Peyer's patch (tissue), 4 donors: Measurements from ENCODE around the gene DOLPP1. TPM values are rescaled to one million over a fixed set of nuclear protein-coding genes. Genes with fewer than 3 reads are reported as not detected.
A peak's percentile ranks its signal among the peaks of the same experiment; 100 is the strongest.

Experiments used
- DNase-seq, 3 donors: peaks; one replicate each; pipeline ENCODE4 v3.0.0-alpha.2; 2017 to 2019
- H3K27ac ChIP-seq, 4 donors: fragments of 200-600 bp; sonication (generic); one replicate each; pipeline ENCODE4 v1.5.1; 2016 to 2019
- H3K27me3 ChIP-seq, 2 donors: fragments of 200-600 bp; sonication (generic); one replicate each; pipeline ENCODE4 v1.5.1; 2019
- H3K36me3 ChIP-seq, 3 donors: fragments of 200-600 bp; sonication (generic); one replicate each; pipeline ENCODE4 v1.5.1; 2016 to 2019
- H3K4me1 ChIP-seq, 4 donors: fragments of 200-600 bp; sonication (generic); one replicate each; pipeline ENCODE4 v1.5.1; 2016 to 2019
- H3K4me3 ChIP-seq, 4 donors: fragments of 200-600 bp; sonication (generic); 1 replicate in 3 of 4; 2 replicates in 1 of 4; pipeline ENCODE4 v1.5.1; 2016 to 2019; ENCODE audit warnings: mild to moderate bottlenecking in 1 of 4
- H3K9me3 ChIP-seq, 4 donors: fragments of 200-600 bp; sonication (generic); one replicate each; pipeline ENCODE4 v1.5.1; 2016 to 2019; ENCODE audit warnings: mild to moderate bottlenecking in 1 of 4
- POLR2A ChIP-seq, 2 donors: fragments of 450-650 bp; IDR thresholded peaks; one replicate each; pipeline ENCODE4 v1.5.1; 2017; ENCODE audit warnings: antibody characterized with exemption in 2 of 2, mild to moderate bottlenecking in 2 of 2, moderate library complexity in 2 of 2
- total RNA-seq, 4 donors: library from RNA; depleted of rRNA; stranded (reverse); fragments of >200 nt; gene quantifications; one replicate each; pipeline ENCODE4 v1.1.0, GENCODE V29; 2016
- TF ChIP-seq, protein P1 (sequence below), 6 experiments: fragments of 450-650 bp in 4 of 6; fragments of 200-600 bp in 2 of 6; sonication (generic) in 1 of 6; IDR thresholded peaks; one replicate each; pipeline ENCODE4 v1.5.1; 2017 to 2019; ENCODE audit warnings: antibody characterized with exemption in 6 of 6, mild to moderate bottlenecking in 3 of 6, moderate library complexity in 1 of 6

DOLPP1 gene
- total RNA-seq, 4 donors from 2014 or later = 37.6 to 53.9 (median 46.1) TPM; not detected in 1

DNA sequence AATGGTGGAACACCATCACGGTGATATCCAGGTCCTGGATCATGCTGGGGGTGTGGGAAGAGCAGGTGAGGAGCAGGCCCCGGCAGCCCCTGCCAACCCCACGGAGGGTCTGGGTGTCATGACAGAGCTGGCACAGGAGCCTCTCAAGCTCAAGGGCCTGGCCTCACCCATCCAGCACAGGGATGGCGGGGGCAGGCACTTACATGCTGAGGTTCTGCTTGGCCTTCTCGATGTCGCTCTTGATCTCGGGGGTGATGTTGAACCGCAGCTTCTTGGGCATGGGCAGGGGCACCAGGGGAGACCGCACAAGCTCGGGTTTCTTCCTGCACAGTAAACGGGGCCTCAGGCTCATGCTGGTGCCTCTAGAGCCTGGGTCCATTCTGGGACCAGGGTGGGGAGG is 17.4 kb downstream of the DOLPP1 start:
- TF ChIP-seq POLR2A (IDR thresholded peaks at IDR 0.05) = no peak
- TF ChIP-seq, protein P1, sequence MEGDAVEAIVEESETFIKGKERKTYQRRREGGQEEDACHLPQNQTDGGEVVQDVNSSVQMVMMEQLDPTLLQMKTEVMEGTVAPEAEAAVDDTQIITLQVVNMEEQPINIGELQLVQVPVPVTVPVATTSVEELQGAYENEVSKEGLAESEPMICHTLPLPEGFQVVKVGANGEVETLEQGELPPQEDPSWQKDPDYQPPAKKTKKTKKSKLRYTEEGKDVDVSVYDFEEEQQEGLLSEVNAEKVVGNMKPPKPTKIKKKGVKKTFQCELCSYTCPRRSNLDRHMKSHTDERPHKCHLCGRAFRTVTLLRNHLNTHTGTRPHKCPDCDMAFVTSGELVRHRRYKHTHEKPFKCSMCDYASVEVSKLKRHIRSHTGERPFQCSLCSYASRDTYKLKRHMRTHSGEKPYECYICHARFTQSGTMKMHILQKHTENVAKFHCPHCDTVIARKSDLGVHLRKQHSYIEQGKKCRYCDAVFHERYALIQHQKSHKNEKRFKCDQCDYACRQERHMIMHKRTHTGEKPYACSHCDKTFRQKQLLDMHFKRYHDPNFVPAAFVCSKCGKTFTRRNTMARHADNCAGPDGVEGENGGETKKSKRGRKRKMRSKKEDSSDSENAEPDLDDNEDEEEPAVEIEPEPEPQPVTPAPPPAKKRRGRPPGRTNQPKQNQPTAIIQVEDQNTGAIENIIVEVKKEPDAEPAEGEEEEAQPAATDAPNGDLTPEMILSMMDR (IDR thresholded peaks at IDR 0.05) = no peak
- Histone ChIP-seq H3K36me3 (peaks cover 0 to 63% (median 0%) of the 10 kb centered on the region in 3 donors), H3K27me3 (no peaks in the 10 kb centered on the region), H3K4me3 (no peak overlapping the region), H3K27ac (no peak overlapping the region), H3K4me1 (no peaks in the 10 kb centered on the region), H3K9me3 (no peaks in the 10 kb centered on the region)
- DNase-seq = no peak

DNA sequence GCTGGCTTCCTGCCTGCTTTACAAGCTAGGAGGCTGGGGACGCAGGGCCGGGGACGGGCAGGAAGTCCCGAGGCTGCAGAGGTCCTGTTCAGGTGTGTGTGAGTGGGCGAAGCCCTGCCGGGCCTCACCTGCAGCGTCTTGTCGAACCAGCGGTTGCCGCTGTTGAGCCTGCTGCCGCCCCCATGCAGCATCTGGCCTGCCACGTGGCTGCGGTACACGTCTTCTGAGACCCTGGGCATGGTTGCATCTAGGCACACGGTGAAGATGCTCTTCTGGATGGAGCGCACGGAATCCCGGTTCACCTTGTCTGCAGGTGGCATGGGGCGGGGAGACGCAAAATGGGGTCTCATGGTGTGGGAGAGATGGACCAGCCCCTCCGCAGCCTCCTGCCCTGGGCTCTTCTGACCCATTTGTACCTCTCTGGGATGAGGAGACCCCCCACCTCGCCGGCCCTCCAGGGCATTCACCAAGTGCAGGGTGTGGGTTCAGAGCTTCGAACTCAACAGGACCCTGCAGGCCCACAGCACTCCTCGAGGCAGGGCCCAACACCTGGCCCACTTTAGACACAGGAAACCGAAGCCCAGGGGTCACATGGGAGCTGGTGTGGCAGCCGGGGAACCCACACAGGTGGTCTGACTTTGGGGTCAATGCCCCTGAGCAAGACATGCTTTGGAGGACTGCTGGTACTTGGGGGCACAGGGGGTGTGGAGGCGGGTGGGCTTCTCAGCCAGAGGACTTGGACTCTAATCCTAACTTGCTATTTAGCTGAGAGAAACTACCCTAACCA is 19.7 kb downstream of the DOLPP1 start:
- TF ChIP-seq, protein P1 (IDR thresholded peaks at IDR 0.05) = no peak
- no peak for TF ChIP-seq POLR2A (IDR thresholded peaks at IDR 0.05)
- H3K9me3 ChIP-seq = no peaks in the 10 kb centered on the region
- no peak for DNase-seq
- H3K27me3 ChIP-seq = no peaks in the 10 kb centered on the region
- H3K4me1 ChIP-seq = no peaks in the 10 kb centered on the region
- H3K36me3 ChIP-seq = peaks cover 0 to 57% (median 0%) of the 10 kb centered on the region in 3 donors
- no peak overlapping the region for H3K27ac ChIP-seq
- no peak overlapping the region for H3K4me3 ChIP-seq

DNA sequence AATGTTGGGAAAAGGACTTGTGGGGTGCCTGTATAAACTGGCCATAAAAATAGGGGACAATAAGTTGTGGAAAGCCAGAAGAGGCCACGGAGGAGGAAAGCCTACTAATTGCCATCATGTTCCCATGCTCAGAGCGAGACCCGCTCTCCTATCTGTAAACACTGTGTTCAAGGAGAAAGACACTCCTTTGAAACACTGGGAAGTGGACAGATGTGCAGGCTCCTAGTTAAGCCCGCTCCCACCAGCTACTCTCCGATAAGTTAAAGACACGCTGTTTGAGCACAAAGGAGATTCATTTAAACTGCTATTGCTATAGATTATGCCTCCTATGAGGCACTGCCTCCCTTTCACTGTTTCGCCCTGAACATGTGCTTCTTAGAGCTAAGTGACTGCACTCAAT is 20.4 kb downstream of the DOLPP1 start:
- TF ChIP-seq POLR2A (IDR thresholded peaks at IDR 0.05) = no peak
- no peaks in the 10 kb centered on the region for H3K9me3 ChIP-seq
- H3K27me3 ChIP-seq = no peaks in the 10 kb centered on the region
- H3K4me1 ChIP-seq = no peaks in the 10 kb centered on the region
- H3K4me3 ChIP-seq = no peak overlapping the region
- peaks cover 0 to 56% (median 0%) of the 10 kb centered on the region in 3 donors for H3K36me3 ChIP-seq
- DNase-seq = no peak
- H3K27ac ChIP-seq = no peak overlapping the region

DNA sequence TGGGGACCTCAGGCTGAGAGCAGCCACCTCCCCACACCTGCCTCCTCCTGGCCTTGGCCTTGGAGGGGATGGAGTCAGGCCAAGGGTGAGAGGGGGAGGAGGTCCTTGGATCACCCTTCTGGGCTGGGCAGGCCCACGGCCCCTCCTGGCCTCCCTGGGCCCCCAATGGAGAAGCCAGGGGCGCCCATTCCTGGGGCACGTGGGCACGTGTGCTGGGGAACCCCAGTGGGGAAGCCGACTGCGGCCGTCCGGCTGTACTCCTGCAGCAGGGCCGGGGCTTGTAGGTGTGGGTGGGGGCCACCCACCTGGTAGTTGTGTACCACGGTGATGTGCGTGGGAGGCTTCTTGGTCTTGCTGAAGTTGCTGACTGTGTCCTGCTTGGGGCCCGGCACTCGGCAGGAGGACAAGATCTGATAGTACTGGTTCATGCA is 21.2 kb downstream of the DOLPP1 start:
- no peaks in the 10 kb centered on the region for H3K27me3 ChIP-seq
- H3K4me1 ChIP-seq = no peaks in the 10 kb centered on the region
- H3K9me3 ChIP-seq = no peaks in the 10 kb centered on the region
- no peak overlapping the region for H3K4me3 ChIP-seq
- TF ChIP-seq POLR2A (IDR thresholded peaks at IDR 0.05) = no peak
- TF ChIP-seq, protein P1 (IDR thresholded peaks at IDR 0.05) = no peak
- DNase-seq = no peak
- H3K27ac ChIP-seq = no peak overlapping the region
- H3K36me3 ChIP-seq = peaks cover 0 to 55% (median 0%) of the 10 kb centered on the region in 3 donors

DNA sequence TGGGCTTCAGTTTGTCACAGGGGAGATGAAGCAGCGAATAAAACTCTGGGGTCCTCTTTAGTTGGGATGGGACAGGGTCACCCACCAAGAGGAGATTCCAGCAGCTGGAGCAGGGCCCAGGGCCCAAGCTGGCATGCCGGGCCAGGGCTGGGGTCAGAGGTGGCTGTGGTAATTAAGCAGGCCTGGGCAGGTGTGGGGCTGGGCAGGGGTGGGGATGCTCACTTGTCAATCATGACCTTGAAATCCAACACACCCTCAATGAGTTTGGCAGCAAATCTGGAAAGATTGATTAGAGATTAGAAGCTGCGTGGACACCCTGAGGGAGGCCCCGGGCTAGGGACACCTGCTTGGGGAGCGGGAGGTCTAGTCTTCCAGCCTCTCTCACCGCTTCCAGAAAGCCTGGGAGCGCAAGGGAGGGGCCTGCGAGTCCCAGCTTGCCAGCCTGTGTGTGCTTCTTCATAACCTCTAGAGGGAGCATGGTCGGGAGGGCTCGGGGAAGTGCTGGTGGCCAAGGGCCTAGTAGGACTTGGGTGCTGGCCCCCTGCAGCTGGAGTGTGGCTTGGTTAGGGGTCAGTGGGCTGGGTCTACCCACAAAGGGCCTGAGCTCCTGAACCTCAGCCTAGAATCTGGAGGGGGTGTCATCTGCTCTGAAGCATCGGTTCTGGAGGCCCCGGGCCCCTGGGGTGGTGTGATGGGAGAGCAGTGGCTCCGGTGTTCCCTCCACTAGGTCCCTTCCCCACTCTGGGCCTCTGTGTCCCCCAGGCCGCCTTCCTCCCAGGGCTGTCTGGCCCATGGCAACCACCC is 22.1 kb downstream of the DOLPP1 start:
- peak in 2 of 3 donors; percentile 60 to 65 for DNase-seq
- peaks cover 0 to 55% (median 0%) of the 10 kb centered on the region in 3 donors for H3K36me3 ChIP-seq
- H3K4me1 ChIP-seq = no peaks in the 10 kb centered on the region
- no peak overlapping the region for H3K27ac ChIP-seq
- no peaks in the 10 kb centered on the region for H3K27me3 ChIP-seq
- H3K9me3 ChIP-seq = no peaks in the 10 kb centered on the region
- no peak overlapping the region for H3K4me3 ChIP-seq
- TF ChIP-seq POLR2A (IDR thresholded peaks at IDR 0.05) = no peak
- TF ChIP-seq, protein P1 (IDR thresholded peaks at IDR 0.05) = peak in 4 of 6 experiments; percentile 39 to 57 (median 52)

DNA sequence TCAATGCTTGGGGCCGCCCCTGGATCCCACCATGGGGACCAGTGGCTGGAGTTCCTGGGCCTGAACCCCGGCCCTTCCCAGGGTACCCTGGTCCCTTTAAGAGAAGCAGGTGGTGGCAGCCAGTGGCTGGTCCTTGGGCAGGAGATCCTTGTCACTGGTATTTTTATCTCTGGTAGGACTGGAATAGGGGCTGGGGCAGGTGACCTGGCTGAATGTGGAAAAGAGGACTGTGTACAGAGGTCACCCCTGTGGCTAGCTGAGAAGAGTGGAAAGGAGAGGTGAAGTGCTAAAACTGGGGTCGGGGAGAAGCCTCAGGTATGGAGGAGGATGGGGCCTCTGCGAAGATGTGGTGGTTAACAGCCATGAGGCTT is 22.7 kb downstream of the DOLPP1 start:
- H3K4me1 ChIP-seq = peaks cover 0 to 6% (median 0%) of the 10 kb centered on the region in 4 donors
- peaks cover 0 to 50% (median 0%) of the 10 kb centered on the region in 3 donors for H3K36me3 ChIP-seq
- no peak for DNase-seq
- TF ChIP-seq, protein P1 (IDR thresholded peaks at IDR 0.05) = no peak
- TF ChIP-seq POLR2A (IDR thresholded peaks at IDR 0.05) = no peak
- H3K9me3 ChIP-seq = no peaks in the 10 kb centered on the region
- H3K4me3 ChIP-seq = no peak overlapping the region
- H3K27me3 ChIP-seq = no peaks in the 10 kb centered on the region
- no peak overlapping the region for H3K27ac ChIP-seq
